A549 (cell line): ENCODE results near the gene GPM6B. TPM values are rescaled to one million over a fixed set of nuclear protein-coding genes. Genes with fewer than 3 reads are reported as not detected.

ENCODE experiments used
- ATAC-seq, 2 experiments: fragments of 200-7000 bp in 1 of 2; fragments of >200 bp in 1 of 2; cut with Nextera tagmentation in 1 of 2; cut with Tn5 transposase in 1 of 2; 3 replicates each; pipeline versions ENCODE4 v1.8.0 to v1.9.1; 2018 to 2020; ENCODE audit warnings: mild to moderate bottlenecking in 1 of 2, moderate library complexity in 1 of 2
- CTCF ChIA-PET: fragments of 300-600 bp; sonication (Branson Sonifier 250); formaldehyde crosslinking; extraction: SDS; loops from one replicate; lab custom pipeline; 2021; ENCODE audit warnings: antibody characterized with exemption, inconsistent platforms; lab: Yijun Ruan, JAX
- POLR2A ChIA-PET: fragments of 350-600 bp; formaldehyde crosslinking; extraction: SDS; loops from one replicate; lab custom pipeline; 2021; ENCODE audit warnings: antibody characterized with exemption, inconsistent platforms; lab: Yijun Ruan, JAX
- DNase-seq, 2 experiments: peaks; one replicate each; pipeline versions ENCODE4 v3.0.0 to v3.0.0-alpha.2; 2011 to 2016; ENCODE audit warnings: low read depth in 1 of 2, low spot score in 1 of 2
- FAIRE-seq: peaks from 2 replicates; lab custom pipeline; 2011; peaks lifted over from hg19 to GRCh38; lab: Jason Lieb, UNC
- H3K27ac ChIP-seq, 2 experiments: fragments of >200 bp; sonication (Bioruptor Twin); formaldehyde crosslinking; 3 replicates each; pipeline ENCODE4 v1.5.1; 2016 to 2017
- H3K4me1 ChIP-seq: fragments of >200 bp; sonication (Bioruptor Twin); formaldehyde crosslinking; 3 replicates; pipeline ENCODE4 v1.6.1; 2016
- H3K4me2 ChIP-seq: fragments of >200 bp; sonication (Bioruptor Twin); formaldehyde crosslinking; 3 replicates; pipeline ENCODE4 v1.6.1; 2016
- H3K4me3 ChIP-seq: fragments of >200 bp; sonication (Bioruptor Twin); formaldehyde crosslinking; 3 replicates; pipeline ENCODE4 v1.5.1; 2016
- H3K9me3 ChIP-seq: fragments of >200 bp; sonication (Bioruptor Twin); formaldehyde crosslinking; 3 replicates; pipeline ENCODE4 v1.6.1; 2016
- BCL3 ChIP-seq: fragments of >200 bp; sonication (Bioruptor Twin); formaldehyde crosslinking; IDR thresholded peaks from 3 replicates; pipeline ENCODE4 v1.6.1; 2016
- CBX2 ChIP-seq: fragments of 200-600 bp; sonication (generic); IDR thresholded peaks from 2 replicates; pipeline ENCODE4 v1.6.1; 2016; ENCODE audit warnings: low read depth, mild to moderate bottlenecking, borderline replicate concordance
- CBX8 ChIP-seq: fragments of 200-600 bp; sonication (generic); IDR thresholded peaks from 2 replicates; pipeline ENCODE4 v1.6.1; 2016
- CHD2 ChIP-seq: fragments of 150-350 bp; IDR thresholded peaks from 2 replicates; pipeline ENCODE4 v1.6.1; 2014; ENCODE audit warnings: low read length; ENCODE audit not compliant: partially characterized antibody
- EHF ChIP-seq: fragments of 250-450 bp; sonication (Bioruptor Pico); IDR thresholded peaks from 2 replicates; pipeline ENCODE4 v1.5.0; 2020; ENCODE audit warnings: mild to moderate bottlenecking
- FOSB ChIP-seq: fragments of 250-450 bp; sonication (Bioruptor Pico); IDR thresholded peaks from 2 replicates; pipeline ENCODE4 v1.5.0; 2020; ENCODE audit warnings: mild to moderate bottlenecking, moderate library complexity
- FOSL2 ChIP-seq, 2 experiments: fragments of 450-650 bp in 1 of 2; fragments of >200 bp in 1 of 2; sonication (Bioruptor Twin) in 1 of 2; formaldehyde crosslinking; IDR thresholded peaks; 2 replicates each; pipeline versions ENCODE4 v1.5.0 to v1.6.1; 2016 to 2020; ENCODE audit warnings: mild to moderate bottlenecking in 1 of 2, moderate library complexity in 1 of 2
- FOXS1 ChIP-seq: fragments of 250-450 bp; sonication (Bioruptor Pico); IDR thresholded peaks from 2 replicates; pipeline ENCODE4 v1.5.0; 2020; ENCODE audit warnings: mild to moderate bottlenecking, moderate library complexity
- GATA3 ChIP-seq: IDR thresholded peaks from 2 replicates; pipeline ENCODE4 v1.6.1; 2012; ENCODE audit warnings: borderline replicate concordance
- HDAC2 ChIP-seq: fragments of 200-600 bp; sonication (generic); IDR thresholded peaks from 2 replicates; pipeline ENCODE4 v1.6.1; 2016
- HEYL ChIP-seq: fragments of 250-450 bp; sonication (Bioruptor Pico); IDR thresholded peaks from 2 replicates; pipeline ENCODE4 v1.8.0; 2021; ENCODE audit warnings: mild to moderate bottlenecking, moderate library complexity
- HOXA7 ChIP-seq: fragments of 250-450 bp; sonication (Bioruptor Pico); IDR thresholded peaks from 2 replicates; pipeline ENCODE4 v1.5.0; 2020; ENCODE audit warnings: mild to moderate bottlenecking, moderate library complexity
- JUN ChIP-seq, 2 experiments: fragments of >200 bp; sonication (Bioruptor Twin); formaldehyde crosslinking; IDR thresholded peaks; 2 replicates in 1 of 2; 3 replicates in 1 of 2; pipeline ENCODE4 v1.6.1; 2016 to 2017
- JUNB ChIP-seq: fragments of >200 bp; sonication (Bioruptor Twin); formaldehyde crosslinking; IDR thresholded peaks from 2 replicates; pipeline ENCODE4 v1.6.1; 2016
- KDM1A ChIP-seq: fragments of 200-600 bp; sonication (generic); IDR thresholded peaks from 2 replicates; pipeline ENCODE4 v1.6.1; 2016; ENCODE audit warnings: low read depth, mild to moderate bottlenecking
- KDM5A ChIP-seq: fragments of 200-600 bp; sonication (generic); IDR thresholded peaks from 2 replicates; pipeline ENCODE4 v1.6.1; 2016; ENCODE audit warnings: antibody characterized with exemption, mild to moderate bottlenecking
- MAX ChIP-seq: IDR thresholded peaks from 2 replicates; pipeline ENCODE4 v1.6.1; 2012
- NPAS2 ChIP-seq: fragments of 250-450 bp; sonication (Bioruptor Pico); IDR thresholded peaks from 2 replicates; pipeline ENCODE4 v1.8.0; 2022; ENCODE audit warnings: mild to moderate bottlenecking, moderate library complexity, borderline replicate concordance
- PHF8 ChIP-seq: fragments of 200-600 bp; sonication (generic); IDR thresholded peaks from 2 replicates; pipeline ENCODE4 v1.6.1; 2016; ENCODE audit warnings: low read depth, mild to moderate bottlenecking, antibody characterized with exemption, moderate library complexity, borderline replicate concordance
- POLR2A ChIP-seq: IDR thresholded peaks from 2 replicates; pipeline ENCODE4 v1.6.1; 2012; ENCODE audit warnings: mild to moderate bottlenecking, low read length
- SMC3 ChIP-seq: fragments of >200 bp; sonication (Bioruptor Twin); formaldehyde crosslinking; IDR thresholded peaks from 3 replicates; pipeline ENCODE4 v1.6.1; 2018; ENCODE audit warnings: inconsistent platforms
- TP53 ChIP-seq: fragments of 250-450 bp; sonication (Bioruptor Pico); IDR thresholded peaks from 2 replicates; pipeline ENCODE4 v1.5.0; 2021; ENCODE audit warnings: mild to moderate bottlenecking, moderate library complexity
- ZC3H11A ChIP-seq: fragments of 450-650 bp; IDR thresholded peaks from 2 replicates; pipeline ENCODE4 v1.6.1; 2014; ENCODE audit warnings: antibody characterized with exemption, mild to moderate bottlenecking
- ZFP36 ChIP-seq: fragments of 450-650 bp; IDR thresholded peaks from 2 replicates; pipeline ENCODE4 v1.6.1; 2014; ENCODE audit warnings: borderline replicate concordance; ENCODE audit not compliant: partially characterized antibody
- WGBS: methylation state at CpG from one replicate; pipeline ENCODE4 v1.1.6; 2017; ENCODE audit errors: missing lambda C conversion rate; 5-methylcytosine and 5-hydroxymethylcytosine counted together
- polyA plus RNA-seq, 4 experiments: library from polyadenylated mRNA; depleted of rRNA in 3 of 4; stranded (reverse); fragments of >200 nt; fragmentation: RNase III in 1 of 4; extraction: RNeasy Plus Mini Kit Qiagen cat#74134 plus additional on column Dnase treatment in 1 of 4; gene quantifications; 2 replicates in 3 of 4; 3 replicates in 1 of 4; pipeline ENCODE4 v1.2.3, GENCODE V29; 2011 to 2017
- TF ChIP-seq, protein P1 (sequence below): fragments of >200 bp; sonication (Bioruptor Twin); formaldehyde crosslinking; IDR thresholded peaks from 3 replicates; pipeline ENCODE4 v1.5.1; 2016
- TF ChIP-seq, protein P2 (sequence below): fragments of 200-600 bp; sonication (generic); IDR thresholded peaks from 2 replicates; pipeline ENCODE4 v1.6.1; 2016; ENCODE audit warnings: antibody characterized with exemption, mild to moderate bottlenecking, moderate library complexity

The GPM6B gene
- polyA plus RNA-seq, 2 of the 4 experiments (the other 2 are of a cell fraction): 0.05 to 0.10 TPM

DNA sequence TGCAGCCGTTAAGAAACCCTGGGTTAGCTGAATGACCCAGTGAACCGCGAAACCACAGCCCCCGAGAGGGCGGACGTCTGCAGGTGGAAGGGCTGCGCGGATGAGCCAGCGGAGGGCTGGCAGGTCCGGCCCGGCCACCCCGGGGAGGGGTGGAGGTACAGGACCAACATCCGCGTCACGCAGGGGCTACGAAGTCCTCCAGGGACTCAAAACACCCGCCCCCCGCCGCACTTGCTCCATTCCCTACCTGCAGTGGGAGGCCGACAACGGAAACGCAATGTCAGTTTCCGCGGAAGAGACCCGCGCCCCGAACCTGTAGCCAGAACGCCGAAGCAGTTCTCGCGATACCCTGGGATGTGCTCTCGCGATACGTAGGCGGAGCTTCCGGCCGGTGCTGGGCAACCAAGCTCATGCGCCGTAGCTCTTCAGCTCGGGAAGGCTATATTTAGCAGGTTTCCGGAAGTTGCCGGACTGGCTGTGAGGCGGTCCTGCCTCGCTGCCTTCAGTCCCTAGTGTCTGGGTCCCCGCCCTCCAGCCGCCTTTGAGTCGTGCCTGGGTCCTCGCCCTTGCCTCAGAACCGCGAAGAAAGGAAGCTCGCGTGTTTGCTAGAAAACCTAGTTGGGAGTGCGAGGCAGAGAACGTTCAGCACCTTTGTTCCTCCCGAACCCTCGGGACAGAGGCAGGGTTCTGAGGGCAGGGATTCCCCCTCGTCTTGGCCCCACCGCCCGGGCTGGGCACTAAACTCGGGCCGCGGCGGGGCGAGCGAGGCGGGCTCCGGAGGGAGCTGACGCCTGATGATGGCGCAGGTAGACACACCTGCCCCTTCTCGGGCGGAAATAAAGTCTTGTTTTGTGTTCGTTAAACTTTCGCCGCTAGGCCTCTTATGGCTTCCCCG is 82.4 kb downstream of the GPM6B start, which contains the start of the genes OFD1 and TRAPPC2:
Gene OFD1 (plus strand): TSS at position 471 of the 895 bp plus-strand sequence. CDS start 324 bp downstream, at position 795.
Gene TRAPPC2 (minus strand): TSS at position 343 of the 895 bp plus-strand sequence. CDS start 14,657 bp downstream, outside the sequence.
- CTCF ChIA-PET: interaction anchor here (0.6 to 1.6 kb wide), 10 partner anchors 11 to 788 kb away, joined by 3 to 7 read pairs (median 3); no protein-coding TSS in a partner anchor
- ATAC-seq: peak; percentile 99 to 100

GRCh38 chrX:13733506-13733905 is 83.4 kb downstream of the GPM6B start:
- FAIRE-seq: no peak
- H3K4me1 ChIP-seq: peaks cover 18% of the 10 kb centered on the region; the same call in 2 of the 3 replicates
- no peak for DNase-seq
- ChIA-PET POLR2A (interaction anchor here (1.8 to 2.2 kb wide), 3 partner anchors 45 to 296 kb away, joined by 6 to 20 read pairs (median 10); partner anchors contain the start of genes GEMIN8, RAB9A and TCEANC), CTCF (interaction anchor here (0.6 to 1.2 kb wide), 3 partner anchors 234 to 787 kb away, joined by 3 to 6 read pairs (median 3); no protein-coding TSS in a partner anchor)
- WGBS: 18% methylated on average over 4 of the region's 4 CpGs
- peak overlapping the region; percentile 92 to 93 for H3K27ac ChIP-seq
- H3K4me3 ChIP-seq: peak overlapping the region; percentile 89
- no peaks in the 10 kb centered on the region for H3K9me3 ChIP-seq
- peak overlapping the region; percentile 94 for H3K4me2 ChIP-seq
- TF ChIP-seq TP53 (no peak), KDM5A (no peak), JUNB (no peak), PHF8 (no peak), ZC3H11A (no peak), HEYL (CRISPR knock-in tag) (no peak), CBX2 (no peak), EHF (CRISPR knock-in tag) (no peak), CBX8 (no peak), FOSB (CRISPR knock-in tag) (no peak), NPAS2 (CRISPR knock-in tag) (no peak), MAX (no peak), CHD2 (no peak), FOSL2 (IDR thresholded peaks at IDR 0.05) (no peak), FOSL2 (CRISPR knock-in tag; IDR thresholded peaks at IDR 0.05) (no peak), HDAC2 (no peak)
- TF ChIP-seq, protein P1, sequence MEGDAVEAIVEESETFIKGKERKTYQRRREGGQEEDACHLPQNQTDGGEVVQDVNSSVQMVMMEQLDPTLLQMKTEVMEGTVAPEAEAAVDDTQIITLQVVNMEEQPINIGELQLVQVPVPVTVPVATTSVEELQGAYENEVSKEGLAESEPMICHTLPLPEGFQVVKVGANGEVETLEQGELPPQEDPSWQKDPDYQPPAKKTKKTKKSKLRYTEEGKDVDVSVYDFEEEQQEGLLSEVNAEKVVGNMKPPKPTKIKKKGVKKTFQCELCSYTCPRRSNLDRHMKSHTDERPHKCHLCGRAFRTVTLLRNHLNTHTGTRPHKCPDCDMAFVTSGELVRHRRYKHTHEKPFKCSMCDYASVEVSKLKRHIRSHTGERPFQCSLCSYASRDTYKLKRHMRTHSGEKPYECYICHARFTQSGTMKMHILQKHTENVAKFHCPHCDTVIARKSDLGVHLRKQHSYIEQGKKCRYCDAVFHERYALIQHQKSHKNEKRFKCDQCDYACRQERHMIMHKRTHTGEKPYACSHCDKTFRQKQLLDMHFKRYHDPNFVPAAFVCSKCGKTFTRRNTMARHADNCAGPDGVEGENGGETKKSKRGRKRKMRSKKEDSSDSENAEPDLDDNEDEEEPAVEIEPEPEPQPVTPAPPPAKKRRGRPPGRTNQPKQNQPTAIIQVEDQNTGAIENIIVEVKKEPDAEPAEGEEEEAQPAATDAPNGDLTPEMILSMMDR: no peak
- ATAC-seq: no peak

More for the DNA sequence above, 82.4 kb downstream of the GPM6B start, which contains the start of the genes OFD1 and TRAPPC2:
- Histone ChIP-seq H3K9me3 (no peaks in the 10 kb centered on the region), H3K27ac (peak within 1 kb of the TSS; percentile 92 to 93), H3K4me3 (peak within 1 kb of the TSS; percentile 89), H3K4me2 (peak within 1 kb of the TSS; percentile 94), H3K4me1 (peaks cover 18% of the 10 kb centered on the region; the same call in 2 of the 3 replicates)
- FAIRE-seq (peak; percentile 68), DNase-seq (peak; percentile 91 to 97)
- peak; percentile 54; the same call in 1 of the 2 replicates for TF ChIP-seq MAX
- TF ChIP-seq HOXA7 (CRISPR knock-in tag): no peak
- peak; percentile 12 for TF ChIP-seq ZFP36
- peak; percentile 52; the same call in 1 of the 3 replicates for TF ChIP-seq BCL3
- TF ChIP-seq GATA3: peak; percentile 76
- no peak for TF ChIP-seq KDM1A
- TF ChIP-seq SMC3: 0 out of 3 replicates have a peak, but pooled peaks have one; percentile 5
- peak; percentile 55; the same call in 1 of the 2 replicates for TF ChIP-seq PHF8
- TF ChIP-seq JUN (IDR thresholded peaks at IDR 0.05): peak; percentile 50 to 87; a peak in 3 of 5 replicates
- peak; percentile 97 for TF ChIP-seq CHD2
- peak; percentile 76 for TF ChIP-seq POLR2A
- TF ChIP-seq, protein P2, sequence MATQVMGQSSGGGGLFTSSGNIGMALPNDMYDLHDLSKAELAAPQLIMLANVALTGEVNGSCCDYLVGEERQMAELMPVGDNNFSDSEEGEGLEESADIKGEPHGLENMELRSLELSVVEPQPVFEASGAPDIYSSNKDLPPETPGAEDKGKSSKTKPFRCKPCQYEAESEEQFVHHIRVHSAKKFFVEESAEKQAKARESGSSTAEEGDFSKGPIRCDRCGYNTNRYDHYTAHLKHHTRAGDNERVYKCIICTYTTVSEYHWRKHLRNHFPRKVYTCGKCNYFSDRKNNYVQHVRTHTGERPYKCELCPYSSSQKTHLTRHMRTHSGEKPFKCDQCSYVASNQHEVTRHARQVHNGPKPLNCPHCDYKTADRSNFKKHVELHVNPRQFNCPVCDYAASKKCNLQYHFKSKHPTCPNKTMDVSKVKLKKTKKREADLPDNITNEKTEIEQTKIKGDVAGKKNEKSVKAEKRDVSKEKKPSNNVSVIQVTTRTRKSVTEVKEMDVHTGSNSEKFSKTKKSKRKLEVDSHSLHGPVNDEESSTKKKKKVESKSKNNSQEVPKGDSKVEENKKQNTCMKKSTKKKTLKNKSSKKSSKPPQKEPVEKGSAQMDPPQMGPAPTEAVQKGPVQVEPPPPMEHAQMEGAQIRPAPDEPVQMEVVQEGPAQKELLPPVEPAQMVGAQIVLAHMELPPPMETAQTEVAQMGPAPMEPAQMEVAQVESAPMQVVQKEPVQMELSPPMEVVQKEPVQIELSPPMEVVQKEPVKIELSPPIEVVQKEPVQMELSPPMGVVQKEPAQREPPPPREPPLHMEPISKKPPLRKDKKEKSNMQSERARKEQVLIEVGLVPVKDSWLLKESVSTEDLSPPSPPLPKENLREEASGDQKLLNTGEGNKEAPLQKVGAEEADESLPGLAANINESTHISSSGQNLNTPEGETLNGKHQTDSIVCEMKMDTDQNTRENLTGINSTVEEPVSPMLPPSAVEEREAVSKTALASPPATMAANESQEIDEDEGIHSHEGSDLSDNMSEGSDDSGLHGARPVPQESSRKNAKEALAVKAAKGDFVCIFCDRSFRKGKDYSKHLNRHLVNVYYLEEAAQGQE: peak; percentile 98
- TF ChIP-seq FOXS1 (CRISPR knock-in tag): no peak
- POLR2A ChIA-PET: interaction anchor here (0.6 to 2.2 kb wide), 15 partner anchors 14 to 295 kb away, joined by 3 to 20 read pairs (median 4); partner anchors contain the start of genes GEMIN8, RAB9A and TCEANC
- 0% methylated on average over 17 of the region's 75 CpGs for WGBS
